Stimulated activated naive CD8-positive, alpha-beta T cell treated with anti-CD3 and anti-CD28 coated beads, Interleukin-15, amount 100 ng/mL, for 72 hours (primary cell): ENCODE results near the gene VTCN1.
"Not testable (repeated sequence)": the region's sequence is repeated elsewhere in the genome, so short reads cannot be mapped to it uniquely, and the experiment has no call there.

Experiments used
- ATAC-seq: fragments of 150-1000 bp; cut with Tn5 transposase; 2 replicates; pipeline ENCODE4 v1.10.0; 2021; ENCODE audit warnings: mild to moderate bottlenecking, moderate library complexity
- DNase-seq, 2 donors: peaks; one replicate each; pipeline ENCODE4 v3.0.0; 2021 to 2022
- H3K27ac Mint-ChIP-seq, 2 donors: one replicate each; pipeline ENCODE4 v1.8.0; 2022; ENCODE audit warnings: mild to moderate bottlenecking in 2 of 2, mixed read lengths in 2 of 2, moderate library complexity in 2 of 2
- H3K27me3 Mint-ChIP-seq: one replicate; pipeline ENCODE4 v1.8.0; 2022; ENCODE audit warnings: mixed read lengths
- H3K4me1 Mint-ChIP-seq: one replicate; pipeline ENCODE4 v1.8.0; 2022; ENCODE audit warnings: mild to moderate bottlenecking, mixed read lengths
- H3K4me3 Mint-ChIP-seq, 2 donors: one replicate each; pipeline ENCODE4 v1.8.0; 2022; ENCODE audit warnings: mild to moderate bottlenecking in 2 of 2, mixed read lengths in 2 of 2, moderate library complexity in 1 of 2
- H3K9me3 Mint-ChIP-seq, 2 donors: one replicate each; pipeline ENCODE4 v1.8.0; 2022; ENCODE audit warnings: mixed read lengths in 2 of 2

The VTCN1 gene

DNA sequence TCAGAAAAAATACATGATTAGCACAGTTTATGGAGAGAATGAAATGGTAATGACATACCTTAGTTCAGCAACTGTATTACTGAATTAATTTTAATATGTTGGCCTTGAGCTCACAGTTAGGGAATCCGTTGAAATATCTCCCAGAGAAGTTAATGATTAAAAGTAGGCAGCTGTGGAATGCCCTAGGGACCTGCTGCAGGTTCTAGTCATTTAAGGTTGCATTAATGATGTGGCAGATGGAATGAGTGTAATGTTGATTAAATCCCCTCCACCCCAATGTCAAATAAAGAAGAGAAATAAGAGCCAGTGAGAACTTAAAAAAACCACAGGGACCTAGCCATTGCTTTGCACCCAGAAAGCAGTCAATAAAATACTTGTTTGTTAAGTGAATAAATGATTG lies 48.8 kb downstream of the VTCN1 start:
- ATAC-seq (no peak), DNase-seq (no peak)
- no peak overlapping the region for H3K27ac Mint-ChIP-seq
- no peaks in the 10 kb centered on the region for H3K4me1 Mint-ChIP-seq
- peaks cover 0 to 7% of the 10 kb centered on the region in 2 donors for H3K9me3 Mint-ChIP-seq
- H3K27me3 Mint-ChIP-seq = peaks cover 8% of the 10 kb centered on the region
- no peak overlapping the region for H3K4me3 Mint-ChIP-seq

DNA sequence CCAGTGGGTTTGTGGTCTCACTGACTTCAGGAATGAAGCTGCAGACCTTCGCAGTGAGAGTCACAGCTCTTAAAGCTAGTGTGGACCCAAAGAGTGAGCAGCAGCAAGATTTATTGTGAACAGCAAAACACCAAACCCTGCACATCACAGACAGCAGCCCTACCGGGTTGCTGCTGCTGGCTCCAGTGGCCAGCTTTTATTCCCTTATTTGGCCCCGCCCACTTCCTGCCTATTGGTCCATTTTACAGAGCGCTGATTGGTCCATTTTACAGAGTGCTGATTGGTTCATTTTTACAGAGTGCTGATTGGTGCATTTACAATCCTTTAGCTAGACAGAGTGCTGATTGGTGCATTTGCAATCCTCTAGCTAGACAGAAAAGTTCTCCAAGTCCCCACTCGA lies 59.4 kb downstream of the VTCN1 start:
- not testable (repeated sequence) for H3K4me3 Mint-ChIP-seq, H3K27me3 Mint-ChIP-seq, H3K27ac Mint-ChIP-seq, ATAC-seq, H3K9me3 Mint-ChIP-seq, H3K4me1 Mint-ChIP-seq, DNase-seq

DNA sequence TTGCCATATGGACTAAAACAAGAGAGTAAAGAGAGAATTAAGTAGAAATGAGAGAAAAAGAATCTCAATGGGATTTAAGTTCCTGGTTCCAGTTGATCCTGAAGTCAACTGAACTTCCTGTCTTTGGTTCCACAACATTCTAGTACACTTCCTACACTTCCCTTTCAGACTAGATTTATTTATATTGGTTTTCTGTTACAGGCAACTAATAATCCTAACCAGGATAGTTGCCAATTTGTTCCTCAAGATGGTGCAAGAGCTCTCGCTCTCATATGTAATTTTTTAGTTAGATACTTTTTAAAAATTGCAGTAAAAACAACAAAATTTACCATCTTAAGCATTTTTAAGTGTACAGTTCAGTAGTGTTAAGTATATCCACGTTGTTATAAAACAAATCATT lies 60.4 kb downstream of the VTCN1 start:
- DNase-seq (no peak), ATAC-seq (no peak)
- Mint-ChIP-seq H3K4me3 (no peak overlapping the region), H3K4me1 (no peaks in the 10 kb centered on the region), H3K9me3 (no peaks in the 10 kb centered on the region), H3K27me3 (peaks cover 13% of the 10 kb centered on the region), H3K27ac (no peak overlapping the region)

DNA sequence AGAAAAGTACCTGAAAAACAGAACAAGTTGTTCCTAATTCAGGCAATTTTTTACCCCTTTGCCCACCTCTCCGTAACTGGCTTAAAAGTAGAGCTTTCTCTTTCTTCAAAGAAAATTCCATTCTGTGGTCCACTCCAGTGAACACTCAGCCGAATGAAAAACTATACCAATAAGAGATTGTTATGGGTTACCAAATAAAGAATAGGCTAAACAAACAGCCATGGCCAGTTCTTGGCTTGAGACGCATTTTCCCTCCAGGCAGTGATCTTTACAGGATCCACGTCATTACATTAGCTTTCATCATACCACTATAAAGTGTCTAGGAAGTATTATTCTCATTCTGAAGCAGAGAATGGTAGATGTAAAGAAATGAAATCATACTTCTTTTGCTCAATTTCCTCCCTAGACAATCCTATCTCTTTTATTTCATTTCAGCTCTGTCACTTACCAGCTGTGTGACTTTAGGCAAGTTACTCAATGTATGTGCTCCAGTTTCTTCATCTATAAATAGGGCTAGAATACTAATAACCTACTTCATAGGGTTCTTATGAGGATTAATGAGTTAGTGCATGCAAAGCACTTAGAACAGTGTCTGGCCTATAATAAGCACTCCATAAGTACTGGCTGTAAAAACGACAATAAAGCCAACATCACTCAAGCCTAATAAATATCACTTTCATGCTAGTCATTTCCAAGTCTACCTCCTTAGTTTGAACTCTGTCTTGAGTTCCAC lies 62.7 kb downstream of the VTCN1 start:
- DNase-seq = no peak
- Mint-ChIP-seq H3K27me3 (peaks cover 13% of the 10 kb centered on the region), H3K9me3 (no peaks in the 10 kb centered on the region)

DNA sequence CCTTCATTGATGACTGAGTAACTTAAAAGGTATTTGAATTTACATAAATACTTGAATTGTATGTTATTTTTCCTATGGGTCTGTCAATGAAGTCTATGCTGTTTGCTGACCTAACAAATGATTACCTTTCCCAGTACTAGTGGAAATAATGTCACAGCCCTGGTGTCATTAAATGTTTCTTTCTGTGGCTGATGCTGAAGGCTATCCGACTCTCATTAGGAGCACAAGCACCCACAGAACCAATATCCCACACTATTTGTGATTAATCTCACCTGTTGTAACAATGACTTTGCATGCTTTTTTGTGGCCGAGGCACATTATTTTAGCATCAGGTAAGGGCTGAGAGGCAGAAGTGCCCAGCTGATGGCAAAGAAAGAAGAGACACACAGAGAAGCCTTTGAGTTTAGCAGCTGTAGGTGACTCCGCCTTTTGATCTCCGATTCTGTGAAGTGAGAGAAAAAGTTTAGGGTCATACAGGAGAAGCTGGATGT lies 63.3 kb downstream of the VTCN1 start:
- Mint-ChIP-seq H3K27me3 (peaks cover 13% of the 10 kb centered on the region), H3K4me1 (no peaks in the 10 kb centered on the region), H3K4me3 (no peak overlapping the region), H3K9me3 (no peaks in the 10 kb centered on the region), H3K27ac (no peak overlapping the region)
- no peak for ATAC-seq
- DNase-seq = no peak

More for the DNA sequence above, 62.7 kb downstream of the VTCN1 start:
- no peak overlapping the region for H3K27ac Mint-ChIP-seq
- no peaks in the 10 kb centered on the region for H3K4me1 Mint-ChIP-seq
- H3K4me3 Mint-ChIP-seq = no peak overlapping the region
- ATAC-seq = no peak

DNA sequence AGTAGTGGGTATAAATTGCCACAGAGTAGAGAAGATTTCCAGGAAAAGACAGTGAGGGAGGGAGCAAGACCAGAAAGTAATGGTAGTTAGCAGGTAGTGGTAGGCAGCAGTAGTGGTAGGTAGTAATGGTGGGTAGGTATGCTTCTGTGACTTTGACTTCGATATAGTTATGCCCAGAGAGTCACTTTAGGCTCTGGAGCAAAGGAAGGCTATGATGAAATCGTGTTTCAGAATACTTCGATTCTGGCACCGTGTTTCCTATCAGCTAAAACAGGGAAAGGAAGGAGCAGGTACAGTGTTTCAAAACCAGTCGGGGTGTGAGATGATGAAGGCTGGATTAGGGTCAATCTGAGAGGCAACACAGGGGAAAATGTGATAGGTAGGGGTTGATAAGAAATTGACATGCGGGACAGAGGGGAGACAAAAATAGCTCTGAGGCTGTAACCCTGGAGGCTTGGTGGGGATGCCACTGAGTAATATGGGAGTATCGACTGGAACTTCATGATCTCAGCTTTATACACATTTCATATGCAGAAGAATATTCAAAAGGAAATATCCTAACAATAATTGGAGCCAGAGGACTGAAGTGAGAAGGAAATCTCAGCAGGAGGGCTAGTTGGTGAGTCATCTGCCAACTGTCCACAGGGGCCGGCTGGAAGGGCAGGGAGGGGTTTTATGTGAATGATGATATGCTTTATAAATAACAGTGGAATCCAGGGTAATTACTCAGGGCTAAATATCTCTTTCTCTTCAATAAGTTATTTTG lies 64.0 kb downstream of the VTCN1 start:
- H3K4me1 Mint-ChIP-seq = no peaks in the 10 kb centered on the region
- H3K27me3 Mint-ChIP-seq = peaks cover 13% of the 10 kb centered on the region
- no peak for DNase-seq
- no peak overlapping the region for H3K4me3 Mint-ChIP-seq
- H3K9me3 Mint-ChIP-seq = no peaks in the 10 kb centered on the region
- ATAC-seq = no peak
- H3K27ac Mint-ChIP-seq = no peak overlapping the region

DNA sequence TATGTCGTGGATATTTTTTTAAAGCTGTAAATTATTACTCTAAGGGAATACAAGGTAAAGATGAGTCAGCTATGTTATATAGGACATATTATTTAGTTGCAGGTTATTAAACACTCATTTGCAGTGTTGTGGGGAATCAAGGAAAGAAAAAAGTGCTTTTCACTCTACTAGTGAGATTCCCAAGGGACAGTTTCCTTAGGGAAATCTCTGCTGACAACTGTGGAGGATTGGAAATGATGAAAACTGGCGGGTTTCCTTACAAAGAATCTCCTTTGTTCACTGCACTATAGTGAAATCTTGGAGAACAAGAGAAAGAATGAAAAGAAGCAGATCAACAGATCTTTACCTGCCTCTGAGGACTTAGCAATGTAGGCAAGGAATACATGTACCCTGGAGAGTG lies 64.7 kb downstream of the VTCN1 start:
- DNase-seq = no peak
- ATAC-seq = no peak
- no peaks in the 10 kb centered on the region for H3K9me3 Mint-ChIP-seq
- H3K4me3 Mint-ChIP-seq = no peak overlapping the region
- H3K27me3 Mint-ChIP-seq = peaks cover 13% of the 10 kb centered on the region
- H3K27ac Mint-ChIP-seq = no peak overlapping the region
- no peaks in the 10 kb centered on the region for H3K4me1 Mint-ChIP-seq

DNA sequence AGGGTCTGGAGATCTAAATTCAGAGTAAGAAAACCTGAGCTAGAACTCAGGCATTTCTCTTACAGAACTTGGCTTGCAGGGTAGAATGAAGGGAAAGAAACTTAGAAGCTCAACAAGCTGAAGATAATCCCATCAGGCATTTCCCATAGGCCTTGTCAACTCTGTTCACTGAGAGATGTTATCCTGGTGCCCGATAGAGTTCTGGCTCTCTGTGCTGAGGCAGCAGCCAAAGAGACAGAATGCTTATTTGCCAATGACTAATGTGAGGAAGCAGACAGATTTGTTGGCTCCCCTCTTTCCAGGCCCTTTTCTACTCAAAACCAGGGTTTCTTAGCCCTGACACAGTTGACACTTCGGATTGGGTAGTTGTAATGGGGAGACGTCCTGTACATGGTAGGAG lies 66.9 kb downstream of the VTCN1 start:
- Mint-ChIP-seq H3K27me3 (peaks cover 13% of the 10 kb centered on the region), H3K9me3 (no peaks in the 10 kb centered on the region), H3K4me3 (no peak overlapping the region), H3K4me1 (no peaks in the 10 kb centered on the region), H3K27ac (no peak overlapping the region)
- no peak for ATAC-seq
- no peak for DNase-seq

DNA sequence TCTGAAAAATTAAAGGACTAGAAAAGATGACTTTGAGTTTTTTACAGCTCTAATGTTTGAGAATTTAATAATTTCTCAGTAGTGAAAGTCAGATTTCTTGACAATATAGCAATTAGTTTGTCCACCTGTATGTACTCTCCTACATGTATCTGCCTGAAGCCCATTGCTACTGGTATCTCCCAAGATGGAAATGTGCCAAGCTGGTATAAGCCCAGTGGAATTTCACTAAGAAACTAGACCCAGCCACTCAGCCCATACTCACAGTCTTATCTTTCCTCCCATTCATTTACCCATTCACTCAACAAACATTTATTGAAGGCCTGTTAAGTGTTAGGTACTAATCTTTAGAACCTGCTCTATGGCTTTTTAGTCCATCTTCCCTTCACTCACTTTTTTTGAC lies 67.6 kb downstream of the VTCN1 start:
- Mint-ChIP-seq H3K27ac (no peak overlapping the region), H3K4me1 (no peaks in the 10 kb centered on the region), H3K4me3 (no peak overlapping the region), H3K27me3 (peaks cover 13% of the 10 kb centered on the region), H3K9me3 (no peaks in the 10 kb centered on the region)
- ATAC-seq = no peak
- no peak for DNase-seq

DNA sequence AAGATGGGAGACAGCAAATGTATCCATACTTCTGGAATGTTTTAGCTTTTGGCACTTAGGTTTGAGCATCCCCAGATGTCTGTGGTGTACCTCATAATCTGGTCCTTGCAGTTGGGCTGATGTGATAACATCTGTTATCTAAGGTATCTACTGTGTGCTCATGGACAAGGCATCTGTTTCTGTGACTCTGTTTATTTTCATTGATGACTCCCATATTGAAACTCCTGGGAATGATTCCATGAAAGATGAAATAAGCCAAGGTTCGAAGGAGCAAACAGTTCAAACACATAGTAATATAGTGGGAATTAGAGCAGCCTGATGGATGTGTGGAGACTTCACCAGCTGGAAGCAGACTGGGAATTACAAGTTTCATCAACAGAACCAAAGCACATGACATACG lies 68.5 kb downstream of the VTCN1 start:
- no peaks in the 10 kb centered on the region for H3K9me3 Mint-ChIP-seq
- no peak overlapping the region for H3K4me3 Mint-ChIP-seq
- H3K27me3 Mint-ChIP-seq = peaks cover 13% of the 10 kb centered on the region
- DNase-seq = no peak
- ATAC-seq = no peak
- H3K27ac Mint-ChIP-seq = no peak overlapping the region
- H3K4me1 Mint-ChIP-seq = no peaks in the 10 kb centered on the region

DNA sequence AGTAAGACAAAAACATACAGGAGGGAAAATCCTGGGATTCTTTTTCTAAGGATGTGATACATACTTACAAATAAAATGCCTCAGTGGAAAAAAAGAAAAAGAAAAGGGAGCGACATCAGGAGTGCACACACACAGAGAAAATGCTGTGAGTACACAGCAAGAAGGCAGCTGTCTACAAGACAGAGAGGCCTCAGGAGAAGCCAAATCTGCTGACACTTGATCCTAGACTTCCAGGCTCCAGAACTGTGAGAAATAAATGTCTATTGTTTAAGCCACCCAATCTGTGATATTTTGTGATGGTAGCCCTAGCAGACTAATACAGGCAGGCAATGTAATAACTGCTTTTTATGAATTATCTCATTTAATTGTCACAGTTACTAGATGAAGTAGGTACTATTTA lies 72.2 kb downstream of the VTCN1 start:
- H3K27ac Mint-ChIP-seq = no peak overlapping the region
- DNase-seq = no peak

DNA sequence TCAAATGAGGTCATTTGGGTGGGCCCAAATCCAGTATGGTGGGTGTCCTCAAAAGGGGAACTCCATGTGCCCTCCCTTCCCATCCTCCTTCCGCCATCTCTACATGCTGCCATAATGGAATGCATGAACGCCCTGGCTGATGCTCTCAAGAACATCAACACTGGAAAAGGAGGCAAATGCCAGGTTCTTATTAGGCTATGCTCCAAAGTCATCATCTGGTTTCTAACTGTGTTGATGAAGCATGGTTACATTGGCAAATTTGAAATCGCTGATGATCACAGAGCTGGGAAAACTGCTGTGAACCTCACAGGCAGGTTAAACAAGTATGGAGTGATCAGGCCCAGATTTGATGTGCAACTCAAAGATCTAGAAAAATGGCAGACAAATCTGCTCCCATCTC lies 72.6 kb downstream of the VTCN1 start:
- Mint-ChIP-seq H3K4me1 (no peaks in the 10 kb centered on the region), H3K27ac (no peak overlapping the region), H3K27me3 (no peaks in the 10 kb centered on the region), H3K9me3 (no peaks in the 10 kb centered on the region), H3K4me3 (no peak overlapping the region)
- ATAC-seq (no peak), DNase-seq (no peak)

More for the DNA sequence above, 72.2 kb downstream of the VTCN1 start:
- no peak for ATAC-seq
- H3K27me3 Mint-ChIP-seq = no peaks in the 10 kb centered on the region
- no peaks in the 10 kb centered on the region for H3K9me3 Mint-ChIP-seq
- no peaks in the 10 kb centered on the region for H3K4me1 Mint-ChIP-seq
- H3K4me3 Mint-ChIP-seq = no peak overlapping the region

DNA sequence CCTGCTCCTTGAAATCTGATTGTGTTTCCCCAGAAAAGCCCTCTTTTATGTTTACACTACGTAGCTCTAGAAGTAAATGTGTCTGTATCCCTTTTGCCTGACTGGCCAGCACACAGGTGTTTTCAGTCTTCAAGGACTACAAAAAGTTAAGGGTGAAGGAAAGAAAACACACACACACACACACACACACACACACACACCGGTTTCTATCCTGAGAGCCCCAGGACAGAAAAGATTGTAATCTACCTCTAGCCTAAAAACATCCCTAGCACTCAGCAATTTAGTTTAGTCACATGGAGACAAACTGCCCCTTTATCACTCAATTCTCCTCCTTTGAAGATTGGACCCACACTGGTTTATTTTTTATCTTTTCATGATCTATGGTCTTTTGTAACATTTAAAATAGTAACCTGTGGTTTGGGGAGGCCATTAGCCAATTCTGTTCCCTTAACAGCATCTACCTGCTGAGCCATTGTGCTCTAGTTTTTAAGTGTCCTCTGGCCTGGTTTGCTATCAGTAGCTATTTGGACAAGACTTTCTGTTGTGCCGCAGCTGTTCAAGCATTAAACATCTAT lies 73.4 kb downstream of the VTCN1 start:
- H3K27ac Mint-ChIP-seq = no peak overlapping the region
- ATAC-seq (no peak), DNase-seq (no peak)
- H3K27me3 Mint-ChIP-seq = no peaks in the 10 kb centered on the region
- no peaks in the 10 kb centered on the region for H3K4me1 Mint-ChIP-seq
- H3K4me3 Mint-ChIP-seq = no peak overlapping the region
- H3K9me3 Mint-ChIP-seq = no peaks in the 10 kb centered on the region

DNA sequence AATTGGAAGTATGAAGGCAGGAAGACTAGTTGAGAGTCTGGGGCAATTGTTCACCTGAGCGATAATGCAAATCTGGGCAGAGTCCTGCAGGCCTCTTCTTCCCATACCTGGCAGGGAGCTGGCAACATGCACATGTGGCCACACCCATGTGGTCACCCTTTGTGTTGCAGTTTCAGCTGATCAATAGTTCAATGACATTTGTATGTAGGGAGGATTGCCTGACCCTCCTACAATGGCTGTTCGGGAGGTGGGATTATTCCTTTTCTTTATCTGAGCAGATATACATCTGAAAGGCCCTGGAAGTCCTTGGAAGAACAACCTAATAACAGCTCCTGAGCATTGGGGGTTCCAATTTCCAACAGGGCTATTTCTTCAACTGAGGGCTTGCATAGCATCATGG lies 74.0 kb downstream of the VTCN1 start:
- H3K27me3 Mint-ChIP-seq = no peaks in the 10 kb centered on the region
- H3K4me1 Mint-ChIP-seq = no peaks in the 10 kb centered on the region
- DNase-seq (no peak), ATAC-seq (no peak)
- no peak overlapping the region for H3K27ac Mint-ChIP-seq
- no peak overlapping the region for H3K4me3 Mint-ChIP-seq
- H3K9me3 Mint-ChIP-seq = no peaks in the 10 kb centered on the region

DNA sequence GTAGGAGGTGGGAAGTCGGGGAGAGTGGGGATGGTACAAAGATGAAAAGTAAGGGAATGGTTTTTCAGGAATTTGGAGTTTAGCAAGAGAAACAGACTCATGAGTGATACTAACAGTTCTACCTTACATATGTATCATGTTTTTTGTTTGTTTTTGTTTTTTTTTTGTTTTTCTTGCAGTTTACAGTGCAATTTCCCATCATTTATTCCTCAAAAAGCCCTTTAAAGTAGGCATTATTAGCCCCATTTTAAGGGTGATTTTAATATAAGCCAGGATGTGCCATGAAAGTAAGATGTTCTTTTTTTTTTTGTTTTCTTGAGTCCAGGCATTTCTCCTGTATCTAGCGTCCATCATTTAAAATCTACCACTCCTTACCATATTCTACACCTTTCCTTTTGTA lies 75.4 kb downstream of the VTCN1 start:
- H3K4me3 Mint-ChIP-seq = no peak overlapping the region
- no peak for DNase-seq
- no peaks in the 10 kb centered on the region for H3K27me3 Mint-ChIP-seq
- H3K4me1 Mint-ChIP-seq = no peaks in the 10 kb centered on the region
- H3K27ac Mint-ChIP-seq = no peak overlapping the region
- ATAC-seq = no peak
- H3K9me3 Mint-ChIP-seq = no peaks in the 10 kb centered on the region

DNA sequence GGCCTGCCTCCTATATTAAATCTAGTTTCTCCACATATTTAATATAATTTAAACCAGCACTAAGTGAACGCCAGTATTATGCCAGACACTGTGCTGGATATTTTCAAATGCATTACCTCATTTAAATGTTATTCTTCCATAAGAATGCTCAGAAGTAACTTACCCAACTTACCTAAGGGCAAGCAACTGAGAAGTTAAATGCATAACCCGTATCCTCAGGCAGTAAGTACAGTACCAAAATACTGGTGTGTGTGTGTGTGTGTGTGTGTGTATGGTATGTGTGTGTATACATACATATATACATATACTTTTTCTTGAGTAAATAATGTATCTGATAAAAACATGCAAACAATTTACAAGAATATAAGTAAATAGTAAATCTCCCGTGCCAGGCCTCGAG lies 80.2 kb downstream of the VTCN1 start:
- no peak overlapping the region for H3K4me3 Mint-ChIP-seq
- H3K27ac Mint-ChIP-seq = no peak overlapping the region
- DNase-seq (no peak), ATAC-seq (no peak)
- H3K4me1 Mint-ChIP-seq = no peaks in the 10 kb centered on the region
- no peaks in the 10 kb centered on the region for H3K27me3 Mint-ChIP-seq
- no peaks in the 10 kb centered on the region for H3K9me3 Mint-ChIP-seq
